ENCODE data around the gene TTC8.

GRCh38 chr14:88914956-88915355 is 90.5 kb downstream of the TTC8 start:
- TF ChIP-seq POLR2A (IDR thresholded peaks at IDR 0.05) (no peak), CTCF (IDR thresholded peaks at IDR 0.05) (no peak)
